Measurements from ENCODE around the gene PAGE2B.
"Not testable (repeated sequence)": the region's sequence is repeated elsewhere in the genome, so short reads cannot be mapped to it uniquely, and the experiment has no call there.

PAGE2B gene

GRCh38 chrX:55088795-55089489 is 14.1 kb downstream of the PAGE2B start, which contains the start of gene PAGE2:
PAGE2 (plus strand) TSS chrX:55089018; CDS start chrX:55090021, 1,003 bp downstream.
- Mint-ChIP-seq H3K36me3 (no peaks in the 10 kb centered on the region), H3K4me3 (no peak within 1 kb of the TSS), H3K27me3 (no peaks in the 10 kb centered on the region), H3K4me1 (no peaks in the 10 kb centered on the region), H3K9me3 (no peaks in the 10 kb centered on the region), H3K27ac (no peak within 1 kb of the TSS)
- no peak for ATAC-seq

- no peak overlapping the region for H3K4me3 Mint-ChIP-seq
- ATAC-seq, result no peak
- no peak overlapping the region for H3K27ac Mint-ChIP-seq
- no peaks in the 10 kb centered on the region for H3K36me3 Mint-ChIP-seq
- H3K27me3 Mint-ChIP-seq, result no peaks in the 10 kb centered on the region
- H3K9me3 Mint-ChIP-seq, result no peaks in the 10 kb centered on the region
- no peaks in the 10 kb centered on the region for H3K4me1 Mint-ChIP-seq
Measured at GRCh38 chrX:55098691-55099090, 23.9 kb downstream of the PAGE2B start.

- H3K27me3 Mint-ChIP-seq, result no peaks in the 10 kb centered on the region
- no peaks in the 10 kb centered on the region for H3K4me1 Mint-ChIP-seq
- H3K4me3 Mint-ChIP-seq, result no peak overlapping the region
- no peaks in the 10 kb centered on the region for H3K9me3 Mint-ChIP-seq
- ATAC-seq, result no peak
- H3K36me3 Mint-ChIP-seq, result no peaks in the 10 kb centered on the region
- no peak overlapping the region for H3K27ac Mint-ChIP-seq
Measured at GRCh38 chrX:55099162-55099561, 24.3 kb downstream of the PAGE2B start.

- no peak overlapping the region for H3K27ac Mint-ChIP-seq
- H3K27me3 Mint-ChIP-seq, result no peaks in the 10 kb centered on the region
- ATAC-seq, result no peak
- no peaks in the 10 kb centered on the region for H3K9me3 Mint-ChIP-seq
- no peaks in the 10 kb centered on the region for H3K36me3 Mint-ChIP-seq
- no peak overlapping the region for H3K4me3 Mint-ChIP-seq
- H3K4me1 Mint-ChIP-seq, result no peaks in the 10 kb centered on the region
Measured at GRCh38 chrX:55102754-55103153, 27.9 kb downstream of the PAGE2B start.

GRCh38 chrX:55107262-55107661 is 32.4 kb downstream of the PAGE2B start:
- Mint-ChIP-seq H3K36me3 (no peaks in the 10 kb centered on the region), H3K27ac (no peak overlapping the region)
- ATAC-seq, result no peak

GRCh38 chrX:55107911-55108310 is 33.1 kb downstream of the PAGE2B start:
- H3K27me3 Mint-ChIP-seq, result no peaks in the 10 kb centered on the region
- no peaks in the 10 kb centered on the region for H3K4me1 Mint-ChIP-seq
- no peak overlapping the region for H3K27ac Mint-ChIP-seq
- H3K9me3 Mint-ChIP-seq, result no peaks in the 10 kb centered on the region
- H3K36me3 Mint-ChIP-seq, result no peaks in the 10 kb centered on the region
- no peak overlapping the region for H3K4me3 Mint-ChIP-seq
- no peak for ATAC-seq

More at GRCh38 chrX:55107262-55107661, 32.4 kb downstream of the PAGE2B start:
- no peaks in the 10 kb centered on the region for H3K27me3 Mint-ChIP-seq
- H3K4me1 Mint-ChIP-seq, result no peaks in the 10 kb centered on the region
- no peak overlapping the region for H3K4me3 Mint-ChIP-seq
- no peaks in the 10 kb centered on the region for H3K9me3 Mint-ChIP-seq

- Mint-ChIP-seq H3K27ac (no peak overlapping the region), H3K27me3 (no peaks in the 10 kb centered on the region), H3K9me3 (no peaks in the 10 kb centered on the region), H3K36me3 (no peaks in the 10 kb centered on the region), H3K4me3 (no peak overlapping the region), H3K4me1 (no peaks in the 10 kb centered on the region)
- ATAC-seq, result no peak
Measured at GRCh38 chrX:55109306-55109705, 34.5 kb downstream of the PAGE2B start.

GRCh38 chrX:55111578-55112254 is 36.9 kb downstream of the PAGE2B start:
- no peaks in the 10 kb centered on the region for H3K36me3 Mint-ChIP-seq
- no peaks in the 10 kb centered on the region for H3K4me1 Mint-ChIP-seq
- H3K9me3 Mint-ChIP-seq, result no peaks in the 10 kb centered on the region
- no peak for ATAC-seq
- H3K4me3 Mint-ChIP-seq, result no peak overlapping the region
- H3K27me3 Mint-ChIP-seq, result no peaks in the 10 kb centered on the region
- H3K27ac Mint-ChIP-seq, result no peak overlapping the region

GRCh38 chrX:55116589-55116988 is 41.8 kb downstream of the PAGE2B start:
- ATAC-seq, H3K4me1 Mint-ChIP-seq, H3K27ac Mint-ChIP-seq, H3K36me3 Mint-ChIP-seq, H3K27me3 Mint-ChIP-seq, H3K9me3 Mint-ChIP-seq, H3K4me3 Mint-ChIP-seq: not testable (repeated sequence)

GRCh38 chrX:55118574-55118973 is 43.7 kb downstream of the PAGE2B start:
- Mint-ChIP-seq H3K4me3 (no peak overlapping the region), H3K27ac (no peak overlapping the region), H3K27me3 (no peaks in the 10 kb centered on the region), H3K4me1 (no peaks in the 10 kb centered on the region), H3K36me3 (no peaks in the 10 kb centered on the region), H3K9me3 (no peaks in the 10 kb centered on the region)
- no peak for ATAC-seq

GRCh38 chrX:55119271-55119670 is 44.4 kb downstream of the PAGE2B start:
- no peak overlapping the region for H3K4me3 Mint-ChIP-seq

GRCh38 chrX:55119712-55120111 is 44.9 kb downstream of the PAGE2B start:
- Mint-ChIP-seq H3K36me3 (no peaks in the 10 kb centered on the region), H3K9me3 (no peaks in the 10 kb centered on the region), H3K4me3 (no peak overlapping the region), H3K27me3 (no peaks in the 10 kb centered on the region), H3K27ac (no peak overlapping the region), H3K4me1 (no peaks in the 10 kb centered on the region)
- no peak for ATAC-seq

More at GRCh38 chrX:55119271-55119670, 44.4 kb downstream of the PAGE2B start:
- no peaks in the 10 kb centered on the region for H3K36me3 Mint-ChIP-seq
- no peak for ATAC-seq
- H3K9me3 Mint-ChIP-seq, result no peaks in the 10 kb centered on the region
- H3K4me1 Mint-ChIP-seq, result no peaks in the 10 kb centered on the region
- no peak overlapping the region for H3K27ac Mint-ChIP-seq
- no peaks in the 10 kb centered on the region for H3K27me3 Mint-ChIP-seq

- Mint-ChIP-seq H3K27ac (no peak overlapping the region), H3K9me3 (no peaks in the 10 kb centered on the region), H3K36me3 (no peaks in the 10 kb centered on the region), H3K4me1 (no peaks in the 10 kb centered on the region), H3K4me3 (no peak overlapping the region), H3K27me3 (no peaks in the 10 kb centered on the region)
- no peak for ATAC-seq
Measured at GRCh38 chrX:55120761-55121358, 46.0 kb downstream of the PAGE2B start.

GRCh38 chrX:55123900-55124299 is 49.1 kb downstream of the PAGE2B start:
- Mint-ChIP-seq H3K4me1 (no peaks in the 10 kb centered on the region), H3K27me3 (no peaks in the 10 kb centered on the region), H3K4me3 (no peak overlapping the region), H3K36me3 (no peaks in the 10 kb centered on the region), H3K27ac (no peak overlapping the region), H3K9me3 (no peaks in the 10 kb centered on the region)
- no peak for ATAC-seq

- no peaks in the 10 kb centered on the region for H3K36me3 Mint-ChIP-seq
- no peak for ATAC-seq
- no peak overlapping the region for H3K27ac Mint-ChIP-seq
- H3K9me3 Mint-ChIP-seq, result no peaks in the 10 kb centered on the region
- H3K4me3 Mint-ChIP-seq, result no peak overlapping the region
- H3K27me3 Mint-ChIP-seq, result no peaks in the 10 kb centered on the region
- no peaks in the 10 kb centered on the region for H3K4me1 Mint-ChIP-seq
Measured at GRCh38 chrX:55127692-55128091, 52.9 kb downstream of the PAGE2B start.
